GM12892 (cell line): ENCODE results near the gene PLEKHM3.

Source experiments
- DNase-seq: peaks from one replicate; pipeline ENCODE4 v3.0.0; 2011; ENCODE audit not compliant: insufficient read length
- FAIRE-seq: peaks from 2 replicates; lab custom pipeline; 2011; peaks lifted over from hg19 to GRCh38; lab: Jason Lieb, UNC
- POLR2A ChIP-seq: IDR thresholded peaks from 2 replicates; pipeline ENCODE4 v1.6.1; 2011; ENCODE audit warnings: low read depth, low read length, control low read depth
- POLR2AphosphoS5 ChIP-seq: IDR thresholded peaks from 2 replicates; pipeline ENCODE4 v1.6.1; 2011; ENCODE audit warnings: low read depth, low read length, control low read depth
- TAF1 ChIP-seq: IDR thresholded peaks from 2 replicates; pipeline ENCODE4 v1.6.1; 2011; ENCODE audit warnings: low read depth, mild to moderate bottlenecking, control low read depth, low read length, borderline replicate concordance

Gene PLEKHM3

DNA sequence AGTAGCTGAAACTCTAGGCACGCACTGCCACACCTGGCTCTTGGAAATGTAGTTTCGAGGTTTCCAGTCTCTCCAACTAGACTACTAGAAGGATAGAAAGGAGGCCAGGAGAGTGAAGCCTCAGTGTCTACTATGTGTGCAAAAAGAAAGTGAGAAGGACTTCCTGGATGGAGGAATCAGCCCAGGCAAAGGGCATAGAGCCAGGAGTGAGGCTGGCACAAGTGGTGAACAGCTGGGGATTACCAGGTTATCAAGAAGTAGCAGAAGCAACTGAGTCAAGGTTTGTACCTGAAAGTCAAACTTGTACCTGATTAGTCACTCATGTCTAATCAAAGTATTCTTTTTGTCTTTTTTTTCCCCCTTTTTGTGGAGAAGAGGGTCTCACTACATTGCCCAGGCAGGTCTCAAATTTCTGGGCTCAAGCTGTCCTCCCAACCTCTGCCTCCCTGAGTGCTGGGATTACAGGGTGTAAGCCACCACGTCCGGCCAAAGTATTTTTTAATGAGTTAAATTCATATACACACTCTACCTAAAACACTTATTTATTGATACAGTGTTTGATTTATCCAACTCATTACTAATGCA, 246.9 kb downstream of the PLEKHM3 start:
- DNase-seq, result no peak
- TF ChIP-seq POLR2AphosphoS5 (no peak), POLR2A (no peak), TAF1 (no peak)
- FAIRE-seq, result no peak

DNA sequence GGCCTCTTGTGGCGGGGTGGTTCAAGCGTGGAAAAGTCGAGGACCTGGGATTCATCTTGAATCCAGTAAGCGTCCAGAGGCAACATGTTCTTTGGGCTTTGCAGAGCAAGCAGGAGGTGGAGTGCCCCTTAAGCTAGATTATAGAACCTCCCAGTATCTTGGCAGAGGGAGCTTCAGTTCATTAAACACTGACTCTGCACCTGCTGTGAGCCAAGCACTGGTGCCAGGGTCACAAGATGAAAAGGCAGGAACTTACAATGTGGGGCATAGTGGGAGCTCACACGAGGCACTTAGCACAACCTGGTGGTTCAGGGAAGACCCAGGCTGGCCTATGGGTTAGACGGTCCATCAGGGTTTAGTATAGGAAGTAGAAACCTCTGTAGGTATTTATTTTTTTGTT, 248.2 kb downstream of the PLEKHM3 start:
- TF ChIP-seq TAF1, result no peak
- TF ChIP-seq POLR2A, result no peak
- no peak for TF ChIP-seq POLR2AphosphoS5
- DNase-seq (no peak), FAIRE-seq (no peak)

DNA sequence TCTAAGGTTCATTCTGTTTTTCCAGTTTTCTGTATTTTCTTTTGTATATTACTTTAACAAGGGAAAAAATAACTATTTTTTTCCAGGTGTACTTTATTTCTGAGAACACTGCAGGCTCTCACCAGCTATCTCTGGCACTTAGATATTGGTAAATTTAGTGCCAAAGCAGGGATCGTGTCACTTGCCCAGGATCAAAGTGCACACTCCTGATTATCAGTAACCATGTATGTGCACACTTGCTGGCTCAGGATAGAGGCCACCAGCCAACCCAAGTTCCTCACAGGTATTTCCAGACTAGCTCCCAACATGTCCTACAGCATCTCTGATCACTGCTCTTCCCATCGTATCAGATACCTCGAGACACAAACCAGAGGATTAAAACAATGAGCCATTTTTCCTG, 249.9 kb downstream of the PLEKHM3 start:
- no peak for FAIRE-seq
- TF ChIP-seq POLR2A (no peak), TAF1 (no peak)
- DNase-seq, result no peak

DNA sequence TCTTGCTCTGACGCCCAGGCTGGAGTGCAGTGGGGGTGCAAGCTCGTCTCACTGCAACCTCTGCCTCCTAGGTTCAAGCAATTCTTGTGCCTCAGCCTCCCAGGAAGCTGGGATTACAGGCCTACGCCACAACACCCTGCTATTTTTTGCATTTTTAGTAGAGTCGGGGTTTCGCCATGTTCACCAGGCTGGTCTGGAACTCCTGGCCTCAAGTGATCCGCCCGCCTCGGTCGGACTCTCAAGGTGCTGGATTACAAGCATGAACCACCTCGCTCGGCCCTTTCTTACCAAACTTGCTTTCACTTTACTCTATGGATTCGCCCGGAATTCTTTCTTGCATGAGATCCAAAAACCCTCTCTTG, 252.5 kb downstream of the PLEKHM3 start:
- FAIRE-seq (no peak), DNase-seq (no peak)
- no peak for TF ChIP-seq POLR2A
- TF ChIP-seq TAF1, result no peak
- TF ChIP-seq POLR2AphosphoS5, result no peak

DNA sequence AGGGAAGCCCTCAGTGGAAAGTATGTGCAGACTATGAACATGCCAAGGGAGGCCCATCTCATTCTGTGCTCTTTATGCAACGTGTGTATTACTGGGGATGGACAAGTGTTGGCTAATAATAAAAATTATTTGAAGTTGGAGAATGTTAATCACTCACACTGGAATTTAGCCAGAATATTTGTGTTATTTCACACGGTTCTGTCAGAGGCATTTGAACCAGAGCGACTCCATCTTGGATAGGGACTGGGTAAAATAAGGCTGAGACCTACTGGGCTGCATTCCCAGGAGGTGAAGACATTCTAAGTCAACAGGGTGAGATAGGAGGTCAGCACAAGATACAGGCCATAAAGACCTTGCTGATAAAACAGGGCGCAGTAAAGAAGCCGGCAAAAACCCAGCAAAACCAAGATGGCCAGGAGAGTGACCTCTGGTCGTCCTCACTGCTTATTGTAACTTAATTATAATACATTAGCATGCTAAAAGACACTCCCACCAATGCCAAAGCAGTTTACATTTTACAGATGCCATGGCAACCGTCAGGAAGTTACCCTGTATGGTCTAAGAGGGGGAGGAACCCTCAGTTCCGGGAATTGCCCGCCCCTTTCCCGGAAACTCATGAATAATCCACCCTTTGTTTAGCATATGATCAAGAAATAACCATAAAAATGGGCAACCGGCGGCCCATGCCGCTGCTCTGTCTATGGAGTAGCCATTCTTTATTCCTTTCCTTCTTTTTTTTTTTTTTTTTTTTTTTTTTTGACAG, 253.1 kb downstream of the PLEKHM3 start:
- TF ChIP-seq TAF1 (no peak), POLR2A (no peak)
- DNase-seq (no peak), FAIRE-seq (no peak)

DNA sequence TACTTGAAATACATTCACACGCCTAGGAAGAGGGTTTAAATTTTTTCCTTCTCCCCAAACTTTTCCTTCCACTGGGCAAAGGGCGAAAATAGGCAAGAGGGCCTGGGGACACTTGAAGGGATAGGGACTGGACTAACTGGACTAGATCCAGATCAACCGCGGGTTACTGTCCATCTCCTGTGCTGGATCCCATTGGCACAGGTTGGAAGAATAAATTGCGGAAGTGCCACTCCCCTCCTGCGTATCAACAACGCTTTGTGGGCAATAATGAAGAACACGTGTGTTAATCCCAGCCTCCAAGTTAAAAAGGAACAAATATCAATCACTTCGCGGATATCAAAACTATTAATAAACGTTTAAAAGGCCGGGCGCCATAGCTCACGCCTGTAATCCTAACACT, 253.9 kb downstream of the PLEKHM3 start:
- DNase-seq (no peak), FAIRE-seq (no peak)
- TF ChIP-seq TAF1, result no peak
